OCI-LY1 (cell line): ENCODE data around the gene STEAP3.

ENCODE experiments used
- H2AFZ ChIP-seq: fragments of 200-600 bp; sonication (generic), shearing (Covaris generic); 2 replicates; pipeline ENCODE4 v1.6.0; 2014; ENCODE audit warnings: antibody characterized with exemption, mild to moderate bottlenecking, low read length
- H3F3A ChIP-seq: fragments of 200-600 bp; sonication (generic), shearing (Covaris generic); 2 replicates; pipeline ENCODE4 v1.6.0; 2014; ENCODE audit warnings: mild to moderate bottlenecking, antibody characterized with exemption, low read length, moderate library complexity; ENCODE audit not compliant: insufficient read depth
- H3K27ac ChIP-seq: fragments of 200-600 bp; sonication (generic); 2 replicates; pipeline ENCODE4 v1.5.1; 2014; ENCODE audit warnings: low read length, mixed run types, mild to moderate bottlenecking, low read depth; ENCODE audit not compliant: poor library complexity, severe bottlenecking
- H3K27me3 ChIP-seq: fragments of 200-600 bp; sonication (generic); 2 replicates; pipeline ENCODE4 v1.6.0; 2014; ENCODE audit warnings: antibody characterized with exemption, mild to moderate bottlenecking, low read length, moderate library complexity; ENCODE audit not compliant: insufficient read depth
- H3K36me3 ChIP-seq: fragments of 200-600 bp; sonication (generic); 2 replicates; pipeline ENCODE4 v1.6.1; 2014; ENCODE audit warnings: mild to moderate bottlenecking, antibody characterized with exemption, low read length, moderate library complexity, mixed read lengths; ENCODE audit not compliant: insufficient read depth
- H3K4me1 ChIP-seq: fragments of 200-600 bp; sonication (generic); 2 replicates; pipeline ENCODE4 v1.5.1; 2014; ENCODE audit warnings: mild to moderate bottlenecking, low read length, moderate library complexity; ENCODE audit not compliant: insufficient read depth, severe bottlenecking
- H3K4me2 ChIP-seq: fragments of 200-600 bp; sonication (generic), shearing (Covaris generic); 2 replicates; pipeline ENCODE4 v1.6.1; 2014; ENCODE audit warnings: low read length
- H3K4me3 ChIP-seq: fragments of 200-600 bp; sonication (generic); 2 replicates; pipeline ENCODE4 v1.5.1; 2014; ENCODE audit warnings: low read length, low read depth, mild to moderate bottlenecking, mixed read lengths; ENCODE audit not compliant: poor library complexity, severe bottlenecking
- H3K79me2 ChIP-seq: fragments of 200-600 bp; shearing (Covaris generic); 2 replicates; pipeline ENCODE4 v1.6.1; 2016; ENCODE audit warnings: mixed run types, low read length, mixed read lengths; ENCODE audit not compliant: insufficient read depth
- H3K9ac ChIP-seq: fragments of 200-600 bp; sonication (generic), shearing (Covaris generic); 2 replicates; pipeline ENCODE4 v1.6.1; 2014; ENCODE audit warnings: mild to moderate bottlenecking, low read length, mixed read lengths
- H3K9me2 ChIP-seq: fragments of 200-600 bp; sonication (generic), shearing (Covaris generic); 2 replicates; pipeline ENCODE4 v1.6.1; 2014; ENCODE audit warnings: low read depth, mild to moderate bottlenecking, low read length, mixed read lengths
- H3K9me3 ChIP-seq: fragments of 200-600 bp; shearing (Covaris generic); 2 replicates; pipeline ENCODE4 v1.6.1; 2014; ENCODE audit warnings: low read length, mixed read lengths
- H4K20me1 ChIP-seq: fragments of 200-600 bp; sonication (generic), shearing (Covaris generic); 2 replicates; pipeline ENCODE4 v1.6.0; 2016; ENCODE audit warnings: mild to moderate bottlenecking, low read length; ENCODE audit not compliant: insufficient read depth
- CTCF ChIP-seq: fragments of 200-600 bp; sonication (generic), shearing (Covaris generic); IDR thresholded peaks from 2 replicates; pipeline ENCODE4 v1.5.1; 2017; ENCODE audit warnings: mild to moderate bottlenecking, antibody characterized with exemption, low read length, moderate library complexity, mixed read lengths
- EZH2 ChIP-seq: fragments of 200-600 bp; sonication (generic), shearing (Covaris generic); IDR thresholded peaks from 2 replicates; pipeline ENCODE4 v1.8.0; 2017; ENCODE audit warnings: borderline replicate concordance, mixed run types, mild to moderate bottlenecking, antibody characterized with exemption, low read length, moderate library complexity, mixed read lengths

Gene STEAP3

GRCh38 chr2:119221609-119222008, 2.0 kb upstream of the STEAP3 start:
- Histone ChIP-seq H3K4me1 (no peaks in the 10 kb centered on the region), H3F3A (no peaks in the 10 kb centered on the region), H3K9me2 (no peaks in the 10 kb centered on the region), H3K79me2 (no peaks in the 10 kb centered on the region), H3K9ac (no peak overlapping the region), H3K36me3 (no peaks in the 10 kb centered on the region), H3K4me2 (no peak overlapping the region), H2AFZ (no peak overlapping the region), H3K9me3 (no peaks in the 10 kb centered on the region), H3K4me3 (no peak overlapping the region), H3K27ac (no peak overlapping the region), H4K20me1 (no peaks in the 10 kb centered on the region), H3K27me3 (no peaks in the 10 kb centered on the region)
- no peak for TF ChIP-seq CTCF
- no peak for TF ChIP-seq EZH2

- Histone ChIP-seq H2AFZ (no peak overlapping the region), H3K79me2 (no peaks in the 10 kb centered on the region), H3K9me3 (no peaks in the 10 kb centered on the region), H3K27me3 (no peaks in the 10 kb centered on the region), H3K9ac (no peak overlapping the region), H3K4me3 (no peak overlapping the region), H4K20me1 (no peaks in the 10 kb centered on the region), H3K9me2 (no peaks in the 10 kb centered on the region), H3K36me3 (no peaks in the 10 kb centered on the region), H3K27ac (no peak overlapping the region), H3F3A (no peaks in the 10 kb centered on the region), H3K4me2 (no peak overlapping the region), H3K4me1 (no peaks in the 10 kb centered on the region)
- TF ChIP-seq CTCF = no peak
- no peak for TF ChIP-seq EZH2
Observed at GRCh38 chr2:119222213-119222612, 1.4 kb upstream of the STEAP3 start.

DNA sequence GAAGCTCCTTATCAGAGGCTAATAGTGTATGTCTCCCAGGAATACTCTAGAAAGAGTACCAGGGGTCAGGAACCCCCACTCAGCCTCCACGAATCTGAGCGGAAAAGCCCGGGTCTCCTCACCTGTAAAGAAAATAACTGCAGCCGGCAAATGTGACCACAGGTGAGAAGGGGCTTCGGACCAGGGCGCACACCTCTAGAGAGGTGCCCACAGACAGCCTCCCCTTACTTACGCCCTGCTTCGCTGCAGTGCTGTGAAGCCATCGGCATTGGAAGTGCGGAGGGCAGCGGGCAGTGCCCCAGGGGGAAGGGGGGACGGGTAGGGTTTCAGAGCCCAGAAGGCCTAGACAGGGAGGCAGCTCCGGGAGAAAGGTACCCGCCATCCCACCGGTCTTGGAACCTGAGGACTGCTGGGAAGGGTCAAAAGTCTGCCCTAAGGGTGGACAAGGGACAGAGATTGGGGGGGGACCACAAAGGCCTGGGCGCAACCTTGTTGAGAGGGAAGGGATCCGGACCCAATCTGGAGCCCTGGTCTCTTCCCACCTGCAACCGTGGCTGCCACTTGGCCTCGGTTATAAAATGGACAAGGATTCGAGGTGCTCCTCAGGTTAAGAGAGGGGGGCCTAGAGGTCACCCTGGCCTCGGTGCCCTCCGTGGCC, 642 bp upstream of the STEAP3 start:
- no peaks in the 10 kb centered on the region for H3F3A ChIP-seq
- no peaks in the 10 kb centered on the region for H3K4me1 ChIP-seq
- no peaks in the 10 kb centered on the region for H4K20me1 ChIP-seq
- H3K79me2 ChIP-seq = no peaks in the 10 kb centered on the region
- no peak overlapping the region for H3K9ac ChIP-seq
- H3K36me3 ChIP-seq = no peaks in the 10 kb centered on the region
- H3K4me2 ChIP-seq = peak overlapping the region; percentile 9; the same call in 1 of the 2 replicates
- peak overlapping the region; percentile 43 for H3K4me3 ChIP-seq
- H3K27ac ChIP-seq = no peak overlapping the region
- H3K27me3 ChIP-seq = no peaks in the 10 kb centered on the region
- no peak overlapping the region for H2AFZ ChIP-seq
- TF ChIP-seq EZH2 (no peak), CTCF (no peak)
- H3K9me3 ChIP-seq = no peaks in the 10 kb centered on the region
- no peaks in the 10 kb centered on the region for H3K9me2 ChIP-seq
